GM20000 (cell line): ENCODE data around the gene USH2A.

Experiments used
- DNase-seq: peaks from one replicate; pipeline ENCODE4 v3.0.0; 2012; ENCODE audit warnings: low spot score
- CTCF ChIP-seq: IDR thresholded peaks from 2 replicates; pipeline ENCODE4 v1.5.1; 2012; ENCODE audit warnings: mild to moderate bottlenecking, control low read depth; ENCODE audit errors: extremely low read depth, missing control alignments

USH2A gene

DNA sequence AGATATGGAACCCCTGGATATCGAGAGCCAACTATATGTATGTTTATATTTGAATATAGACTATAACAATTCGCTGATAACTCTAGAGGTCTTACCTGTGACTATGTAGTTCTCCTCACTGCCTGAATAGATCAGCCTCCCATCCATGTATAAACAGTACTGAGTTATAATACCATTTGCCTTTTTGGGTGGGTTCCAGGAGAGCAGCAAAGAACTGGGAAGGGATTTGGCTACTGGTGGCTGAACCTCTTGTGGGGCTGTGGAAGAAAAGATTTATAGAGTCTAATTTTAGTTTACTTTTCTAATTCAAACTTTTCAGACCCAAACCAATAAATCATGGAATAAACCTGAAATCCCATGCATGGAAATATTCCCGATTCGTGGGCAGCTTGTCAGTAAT lies 376.9 kb downstream of the USH2A start:
- no peak for TF ChIP-seq CTCF
- DNase-seq, result no peak

- no peak for TF ChIP-seq CTCF
- no peak for DNase-seq
Observed at GRCh38 chr1:216045400-216045799, 377.8 kb downstream of the USH2A start.

GRCh38 chr1:216044538-216044937 lies 378.7 kb downstream of the USH2A start:
- no peak for TF ChIP-seq CTCF
- DNase-seq, result no peak

DNA sequence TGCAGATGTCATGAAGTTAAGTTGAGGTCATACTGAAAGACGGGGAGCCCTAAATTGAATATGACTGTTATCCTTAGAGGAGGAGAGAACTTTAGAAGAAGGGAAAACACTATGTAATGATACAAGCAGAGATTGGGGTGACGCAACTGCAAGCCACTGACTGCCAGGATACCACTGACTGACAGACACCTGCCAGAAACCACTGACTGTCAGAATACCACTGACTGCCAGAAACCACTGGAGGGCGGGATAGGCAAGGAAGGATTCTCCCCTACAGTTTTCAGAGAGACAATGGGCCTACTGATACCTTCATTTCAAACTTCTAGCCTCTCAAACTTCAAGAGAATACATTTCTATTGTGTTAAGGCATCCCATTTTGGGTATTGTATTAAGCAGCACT lies 388.7 kb downstream of the USH2A start:
- no peak for DNase-seq

DNA sequence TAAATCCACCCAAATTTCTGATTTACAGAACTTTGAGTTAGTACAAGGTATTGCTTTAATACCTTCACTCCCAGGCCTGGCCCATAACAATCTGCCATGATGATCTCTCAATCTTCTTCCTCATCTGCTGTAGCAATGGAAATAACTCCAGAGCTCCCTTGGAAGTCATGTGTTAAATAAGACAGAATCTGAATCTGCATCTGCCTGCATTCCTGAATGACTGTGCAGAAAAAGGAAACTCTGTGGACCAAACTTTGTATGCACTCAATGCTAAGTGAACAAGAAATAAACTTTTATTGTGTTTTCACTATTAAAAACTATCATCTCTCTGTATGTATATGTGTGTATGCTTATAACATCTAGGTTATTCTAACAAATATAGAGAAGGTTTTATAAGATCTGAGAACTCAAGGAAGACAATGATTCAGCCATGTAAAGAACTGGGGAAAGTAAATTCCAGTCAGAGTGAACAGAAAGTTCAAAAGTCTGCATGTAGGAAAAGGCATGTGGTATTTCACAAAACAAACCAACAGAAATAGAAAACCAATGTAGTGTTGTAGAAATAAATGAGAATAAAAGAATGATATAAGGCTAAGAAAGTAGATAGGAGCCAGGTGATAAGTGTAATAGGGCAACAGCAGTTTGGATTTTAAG lies 390.2 kb downstream of the USH2A start:
- no peak for TF ChIP-seq CTCF
- no peak for DNase-seq

More for the DNA sequence above, 388.7 kb downstream of the USH2A start:
- no peak for TF ChIP-seq CTCF

DNA sequence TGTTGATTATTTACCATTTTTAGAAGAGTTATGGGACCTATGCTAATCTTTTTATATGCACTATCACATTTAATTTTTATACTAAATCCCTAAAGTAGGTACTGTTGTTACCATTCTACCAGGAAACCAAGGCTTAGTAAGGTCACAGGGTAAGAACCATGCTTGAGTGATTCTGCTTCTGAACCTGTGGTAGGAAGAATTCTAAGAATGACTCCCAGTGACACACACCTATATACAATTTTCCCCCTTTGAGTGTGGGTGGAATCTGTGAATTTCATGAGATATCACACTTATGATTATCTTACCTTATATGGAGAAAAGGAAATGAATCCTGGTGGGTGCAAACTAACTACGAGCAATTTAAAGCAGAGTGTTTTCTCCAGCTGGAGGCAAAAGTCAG lies 391.0 kb downstream of the USH2A start:
- TF ChIP-seq CTCF, result no peak
- no peak for DNase-seq

DNA sequence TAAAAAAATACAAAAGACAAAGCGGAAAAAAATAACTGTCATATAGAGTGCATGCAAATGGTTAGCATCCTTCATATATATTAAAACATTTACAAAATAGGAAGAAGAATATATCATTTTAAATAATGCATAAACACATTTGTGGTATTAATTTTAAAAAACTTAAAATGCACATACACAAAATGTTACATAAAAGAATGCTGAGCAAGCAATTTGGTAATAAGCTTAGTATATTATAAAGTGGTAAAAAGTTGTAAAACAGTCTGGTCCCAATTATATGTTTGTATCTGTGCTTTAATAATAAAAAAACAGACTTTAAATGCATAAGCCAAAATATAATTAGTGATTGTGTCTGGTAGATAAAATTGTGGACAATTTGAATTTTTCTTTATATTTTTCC lies 394.6 kb downstream of the USH2A start:
- no peak for DNase-seq
- TF ChIP-seq CTCF, result no peak
